C4-2B (cell line): ENCODE data around the gene EVX1.

Experiments used
- ZFX ChIP-seq: fragments of 450-650 bp; IDR thresholded peaks from 2 replicates; pipeline ENCODE4 v1.6.1; 2017
- TF ChIP-seq, protein P1 (sequence below): fragments of 450-650 bp; conservative IDR thresholded peaks from 2 replicates; pipeline ENCODE4 v1.5.1; 2017; ENCODE audit warnings: mild to moderate bottlenecking

- TF ChIP-seq, protein P1, sequence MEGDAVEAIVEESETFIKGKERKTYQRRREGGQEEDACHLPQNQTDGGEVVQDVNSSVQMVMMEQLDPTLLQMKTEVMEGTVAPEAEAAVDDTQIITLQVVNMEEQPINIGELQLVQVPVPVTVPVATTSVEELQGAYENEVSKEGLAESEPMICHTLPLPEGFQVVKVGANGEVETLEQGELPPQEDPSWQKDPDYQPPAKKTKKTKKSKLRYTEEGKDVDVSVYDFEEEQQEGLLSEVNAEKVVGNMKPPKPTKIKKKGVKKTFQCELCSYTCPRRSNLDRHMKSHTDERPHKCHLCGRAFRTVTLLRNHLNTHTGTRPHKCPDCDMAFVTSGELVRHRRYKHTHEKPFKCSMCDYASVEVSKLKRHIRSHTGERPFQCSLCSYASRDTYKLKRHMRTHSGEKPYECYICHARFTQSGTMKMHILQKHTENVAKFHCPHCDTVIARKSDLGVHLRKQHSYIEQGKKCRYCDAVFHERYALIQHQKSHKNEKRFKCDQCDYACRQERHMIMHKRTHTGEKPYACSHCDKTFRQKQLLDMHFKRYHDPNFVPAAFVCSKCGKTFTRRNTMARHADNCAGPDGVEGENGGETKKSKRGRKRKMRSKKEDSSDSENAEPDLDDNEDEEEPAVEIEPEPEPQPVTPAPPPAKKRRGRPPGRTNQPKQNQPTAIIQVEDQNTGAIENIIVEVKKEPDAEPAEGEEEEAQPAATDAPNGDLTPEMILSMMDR, result no peak
- TF ChIP-seq ZFX, result no peak
Measured at GRCh38 chr7:27207348-27207985, 35.1 kb upstream of the EVX1 start.
